Activated CD4-positive, alpha-beta T cell treated with anti-CD3 and anti-CD28 coated beads, Interleukin-2, amount 10 ng/mL, durations not matched to agents 7 days and 5 days (primary cell): ENCODE data around the gene ARF1. TPM values are rescaled to one million over a fixed set of nuclear protein-coding genes. Genes with fewer than 3 reads are reported as not detected.

Source experiments
- CTCF ChIA-PET: fragments of 350-600 bp; sonication (Branson Sonifier 250); formaldehyde crosslinking; loops from one replicate; lab custom pipeline; 2021; ENCODE audit warnings: antibody characterized with exemption; lab: Charles Lee
- POLR2A ChIA-PET: fragments of 350-600 bp; sonication (Branson Sonifier 250); formaldehyde crosslinking; loops from one replicate; lab custom pipeline; 2021; ENCODE audit warnings: antibody characterized with exemption; lab: Charles Lee
- DNase-seq: peaks from one replicate; pipeline ENCODE4 v3.0.0-alpha.2; 2020
- H3K27ac Mint-ChIP-seq: one replicate; pipeline ENCODE4 v1.8.0; 2021; ENCODE audit warnings: mild to moderate bottlenecking, moderate library complexity, mixed read lengths
- H3K27me3 Mint-ChIP-seq: one replicate; pipeline ENCODE4 v1.8.0; 2021; ENCODE audit warnings: mixed read lengths
- H3K36me3 Mint-ChIP-seq: one replicate; pipeline ENCODE4 v1.8.0; 2021; ENCODE audit warnings: low read depth, mixed read lengths
- H3K4me1 Mint-ChIP-seq: one replicate; pipeline ENCODE4 v1.8.0; 2021; ENCODE audit warnings: mixed read lengths
- H3K4me3 Mint-ChIP-seq: one replicate; pipeline ENCODE4 v1.8.0; 2021; ENCODE audit warnings: mild to moderate bottlenecking, moderate library complexity, mixed read lengths
- H3K9me3 Mint-ChIP-seq: one replicate; pipeline ENCODE4 v1.8.0; 2021; ENCODE audit warnings: mixed read lengths
- total RNA-seq, 2 experiments: library from RNA; stranded (reverse); gene quantifications; one replicate each; pipeline ENCODE4 v1.2.3, GENCODE V29; 2021

ARF1 gene
- total RNA-seq, 2 experiments from 2014 or later: 267 to 285 TPM

DNA sequence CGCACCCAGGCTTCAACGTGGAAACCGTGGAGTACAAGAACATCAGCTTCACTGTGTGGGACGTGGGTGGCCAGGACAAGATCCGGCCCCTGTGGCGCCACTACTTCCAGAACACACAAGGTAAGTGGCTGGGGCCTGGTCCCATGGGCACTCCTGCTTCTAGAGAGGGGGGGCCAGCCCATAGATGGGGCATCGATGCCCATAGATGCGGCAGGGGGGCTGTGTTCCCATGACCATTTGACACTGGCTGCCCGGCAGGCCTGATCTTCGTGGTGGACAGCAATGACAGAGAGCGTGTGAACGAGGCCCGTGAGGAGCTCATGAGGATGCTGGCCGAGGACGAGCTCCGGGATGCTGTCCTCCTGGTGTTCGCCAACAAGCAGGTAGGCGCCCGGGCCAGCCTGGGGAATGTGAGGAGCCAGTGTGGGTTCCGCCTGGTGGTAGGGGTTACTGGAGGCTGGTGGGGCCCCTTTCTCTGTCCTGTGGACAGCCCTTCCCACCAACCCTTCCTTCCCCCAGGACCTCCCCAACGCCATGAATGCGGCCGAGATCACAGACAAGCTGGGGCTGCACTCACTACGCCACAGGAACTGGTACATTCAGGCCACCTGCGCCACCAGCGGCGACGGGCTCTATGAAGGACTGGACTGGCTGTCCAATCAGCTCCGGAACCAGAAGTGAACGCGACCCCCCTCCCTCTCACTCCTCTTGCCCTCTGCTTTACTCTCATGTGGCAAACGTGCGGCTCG lies 15.0 kb downstream of the ARF1 start:
- peaks cover 50% of the 10 kb centered on the region for H3K36me3 Mint-ChIP-seq
- POLR2A ChIA-PET: no interaction called here
- no peak for DNase-seq

DNA sequence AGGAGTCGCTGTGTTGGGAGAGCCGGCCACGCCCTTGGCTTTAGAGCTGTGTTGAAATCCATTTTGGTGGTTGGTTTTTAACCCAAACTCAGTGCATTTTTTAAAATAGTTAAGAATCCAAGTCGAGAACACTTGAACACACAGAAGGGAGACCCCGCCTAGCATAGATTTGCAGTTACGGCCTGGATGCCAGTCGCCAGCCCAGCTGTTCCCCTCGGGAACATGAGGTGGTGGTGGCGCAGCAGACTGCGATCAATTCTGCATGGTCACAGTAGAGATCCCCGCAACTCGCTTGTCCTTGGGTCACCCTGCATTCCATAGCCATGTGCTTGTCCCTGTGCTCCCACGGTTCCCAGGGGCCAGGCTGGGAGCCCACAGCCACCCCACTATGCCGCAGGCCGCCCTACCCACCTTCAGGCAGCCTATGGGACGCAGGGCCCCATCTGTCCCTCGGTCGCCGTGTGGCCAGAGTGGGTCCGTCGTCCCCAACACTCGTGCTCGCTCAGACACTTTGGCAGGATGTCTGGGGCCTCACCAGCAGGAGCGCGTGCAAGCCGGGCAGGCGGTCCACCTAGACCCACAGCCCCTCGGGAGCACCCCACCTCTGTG lies 15.9 kb downstream of the ARF1 start:
- peaks cover 19% of the 10 kb centered on the region for H3K9me3 Mint-ChIP-seq
- peaks cover 20% of the 10 kb centered on the region for H3K4me1 Mint-ChIP-seq
- no peaks in the 10 kb centered on the region for H3K27me3 Mint-ChIP-seq
- H3K27ac Mint-ChIP-seq: no peak overlapping the region
- DNase-seq: no peak
- no peak overlapping the region for H3K4me3 Mint-ChIP-seq
- H3K36me3 Mint-ChIP-seq: peaks cover 45% of the 10 kb centered on the region
- ChIA-PET POLR2A (no interaction called here), CTCF (interaction anchor here (1.1 to 1.8 kb wide), 2 partner anchors 32 to 556 kb away, joined by 3 to 5 read pairs; no protein-coding TSS in a partner anchor)

More for the DNA sequence above, 15.0 kb downstream of the ARF1 start:
- H3K9me3 Mint-ChIP-seq: peaks cover 19% of the 10 kb centered on the region
- no peaks in the 10 kb centered on the region for H3K27me3 Mint-ChIP-seq
- H3K4me3 Mint-ChIP-seq: no peak overlapping the region
- no peak overlapping the region for H3K27ac Mint-ChIP-seq
- H3K4me1 Mint-ChIP-seq: peaks cover 17% of the 10 kb centered on the region
- CTCF ChIA-PET: interaction anchor here (1.8 kb wide), 1 partner anchor 33 kb away, joined by 5 read pairs; no protein-coding TSS in a partner anchor

DNA sequence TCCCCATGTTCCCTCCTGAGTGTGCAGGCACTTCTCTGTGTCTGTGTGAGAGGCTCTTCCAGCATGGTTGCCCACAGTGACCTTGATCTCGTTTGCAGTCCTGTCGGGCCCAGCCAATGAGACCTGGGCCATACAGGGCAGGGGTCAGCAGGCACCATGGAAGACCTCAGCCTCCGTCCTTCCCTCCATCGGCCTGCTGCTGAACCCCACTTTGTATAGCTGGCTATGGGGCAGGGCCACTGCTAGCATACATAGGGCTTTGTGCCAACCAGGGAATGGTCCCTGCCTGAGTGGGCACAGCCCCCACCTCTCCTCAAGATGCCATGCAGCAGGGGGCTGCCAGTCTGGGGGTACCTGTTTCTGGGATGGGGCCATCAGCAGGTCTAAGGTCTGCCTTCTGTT lies 16.8 kb downstream of the ARF1 start:
- no peak overlapping the region for H3K4me3 Mint-ChIP-seq
- H3K27me3 Mint-ChIP-seq: no peaks in the 10 kb centered on the region
- no peak for DNase-seq
- no peak overlapping the region for H3K27ac Mint-ChIP-seq
- peaks cover 14% of the 10 kb centered on the region for H3K9me3 Mint-ChIP-seq
- H3K36me3 Mint-ChIP-seq: peaks cover 42% of the 10 kb centered on the region
- peaks cover 29% of the 10 kb centered on the region for H3K4me1 Mint-ChIP-seq
- CTCF ChIA-PET: interaction anchor here (1.7 to 2.1 kb wide), 3 partner anchors 8 to 31 kb away, joined by 3 to 8 read pairs (median 5); no protein-coding TSS in a partner anchor
- POLR2A ChIA-PET: no interaction called here

DNA sequence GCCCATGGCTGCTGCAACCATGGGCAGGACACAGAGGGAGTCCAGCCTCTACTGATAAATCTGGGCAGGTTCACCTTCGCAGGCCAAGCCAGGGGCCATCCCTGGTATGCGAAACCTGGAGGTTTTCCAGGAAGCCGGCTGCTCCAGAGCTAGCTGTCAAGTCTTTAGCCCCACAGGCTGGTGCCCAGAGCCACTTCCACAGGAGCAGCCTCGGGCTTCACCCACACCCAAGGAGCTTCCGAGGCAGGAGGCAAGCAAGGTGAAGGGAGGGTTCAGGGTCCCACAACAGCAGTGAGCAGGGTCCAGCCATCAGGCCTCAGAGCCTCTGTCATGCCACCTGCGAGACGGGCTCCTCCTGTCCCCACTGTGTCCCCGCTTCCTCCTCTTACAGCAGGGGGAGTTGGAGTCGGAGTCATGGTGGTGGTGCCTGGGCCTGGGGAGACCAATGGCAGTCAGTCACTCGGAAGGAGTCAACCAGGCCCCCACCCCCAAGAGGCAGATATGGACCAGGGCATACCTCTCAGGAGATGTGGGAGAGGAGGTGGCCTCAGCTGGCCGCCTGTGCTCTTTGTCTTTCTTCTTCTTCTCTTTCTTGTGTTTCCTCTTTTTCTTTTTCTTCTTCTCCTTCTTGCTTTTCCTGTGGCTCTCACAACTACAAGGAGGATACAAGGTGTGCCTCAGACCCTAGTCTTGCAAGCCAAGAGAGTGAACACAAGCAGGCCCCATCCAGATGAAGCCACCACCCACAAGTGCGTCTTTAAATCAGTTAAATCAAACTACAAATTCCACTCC lies 18.5 kb downstream of the ARF1 start:
- DNase-seq: no peak
- H3K9me3 Mint-ChIP-seq: no peaks in the 10 kb centered on the region
- H3K36me3 Mint-ChIP-seq: peaks cover 27% of the 10 kb centered on the region
- H3K27ac Mint-ChIP-seq: peak overlapping the region; percentile 70
- peaks cover 28% of the 10 kb centered on the region for H3K4me1 Mint-ChIP-seq
- H3K4me3 Mint-ChIP-seq: peak overlapping the region; percentile 93
- no peaks in the 10 kb centered on the region for H3K27me3 Mint-ChIP-seq
- POLR2A ChIA-PET: no interaction called here
- CTCF ChIA-PET: interaction anchor here (2.1 kb wide), 1 partner anchor 10 kb away, joined by 8 read pairs; no protein-coding TSS in a partner anchor

DNA sequence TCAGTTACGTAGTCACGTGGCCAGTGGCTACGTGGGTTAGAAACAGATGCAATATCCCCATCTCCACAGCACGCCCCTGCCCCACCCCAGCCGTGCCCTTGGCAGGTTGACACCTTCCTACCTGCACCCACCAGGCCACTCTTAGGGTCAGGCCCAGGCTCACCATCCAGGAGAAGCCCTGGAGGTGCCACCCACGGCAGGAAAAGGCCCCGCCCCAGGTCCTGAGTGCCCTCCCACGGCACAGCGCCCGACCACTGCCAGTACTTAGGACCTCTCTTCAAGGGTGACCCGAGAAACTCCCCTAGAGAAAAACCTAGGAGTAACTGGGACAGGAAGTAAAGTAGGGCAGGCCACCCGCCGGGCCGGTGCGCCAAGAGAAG lies 19.1 kb downstream of the ARF1 start:
- Mint-ChIP-seq H3K4me1 (peaks cover 29% of the 10 kb centered on the region), H3K27ac (peak overlapping the region; percentile 70), H3K27me3 (no peaks in the 10 kb centered on the region), H3K36me3 (peaks cover 25% of the 10 kb centered on the region), H3K4me3 (peak overlapping the region; percentile 93), H3K9me3 (no peaks in the 10 kb centered on the region)
- CTCF ChIA-PET: interaction anchor here (0.9 kb wide), 1 partner anchor 9 kb away, joined by 4 read pairs; no protein-coding TSS in a partner anchor
- DNase-seq: no peak
- POLR2A ChIA-PET: no interaction called here

DNA sequence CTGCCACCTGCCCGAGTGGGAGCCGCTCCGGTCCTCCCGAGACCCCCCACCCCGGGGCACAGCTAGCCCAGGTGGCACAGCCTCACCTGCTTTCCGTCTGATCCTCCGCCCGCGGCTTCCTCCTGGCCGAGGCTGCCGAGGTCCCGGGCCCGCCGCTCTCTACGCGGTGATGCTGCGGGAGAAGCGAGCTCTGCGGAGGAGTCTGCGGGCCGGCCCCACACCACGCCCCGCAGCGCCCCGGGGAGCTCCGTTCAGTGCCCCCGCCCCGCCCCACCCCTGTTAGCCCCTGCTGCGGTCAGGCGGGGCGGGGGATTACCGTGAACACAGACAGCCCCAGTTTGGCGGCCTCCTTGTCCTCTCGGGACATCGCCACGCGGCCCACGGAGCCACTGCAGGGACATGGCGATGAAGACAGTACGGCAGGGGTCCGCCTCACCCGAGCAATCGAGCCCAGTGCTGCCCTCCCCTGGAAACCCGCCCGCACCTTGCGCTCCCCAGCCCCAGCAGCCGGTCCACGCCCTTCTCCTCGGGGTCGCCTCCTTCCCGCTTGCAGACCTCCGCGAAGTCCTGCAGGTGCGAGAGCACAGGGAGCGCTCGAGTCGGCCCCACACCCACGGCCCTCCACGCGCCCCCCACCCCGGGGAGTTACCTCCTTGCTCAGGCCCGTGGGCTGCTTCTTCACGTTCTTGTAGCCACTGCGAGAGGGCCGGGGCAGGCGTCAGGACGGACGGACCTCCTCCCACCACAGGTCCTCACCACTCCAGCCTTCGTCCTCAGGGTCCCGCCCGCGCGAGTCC lies 19.7 kb downstream of the ARF1 start:
- peaks cover 29% of the 10 kb centered on the region for H3K4me1 Mint-ChIP-seq
- H3K9me3 Mint-ChIP-seq: no peaks in the 10 kb centered on the region
- CTCF ChIA-PET: interaction anchor here (0.9 kb wide), 1 partner anchor 10 kb away, joined by 4 read pairs; no protein-coding TSS in a partner anchor
- peak overlapping the region; percentile 93 for H3K4me3 Mint-ChIP-seq
- H3K36me3 Mint-ChIP-seq: peaks cover 23% of the 10 kb centered on the region
- POLR2A ChIA-PET: no interaction called here
- H3K27me3 Mint-ChIP-seq: no peaks in the 10 kb centered on the region
- DNase-seq: peak; percentile 60
- H3K27ac Mint-ChIP-seq: peak overlapping the region; percentile 97

DNA sequence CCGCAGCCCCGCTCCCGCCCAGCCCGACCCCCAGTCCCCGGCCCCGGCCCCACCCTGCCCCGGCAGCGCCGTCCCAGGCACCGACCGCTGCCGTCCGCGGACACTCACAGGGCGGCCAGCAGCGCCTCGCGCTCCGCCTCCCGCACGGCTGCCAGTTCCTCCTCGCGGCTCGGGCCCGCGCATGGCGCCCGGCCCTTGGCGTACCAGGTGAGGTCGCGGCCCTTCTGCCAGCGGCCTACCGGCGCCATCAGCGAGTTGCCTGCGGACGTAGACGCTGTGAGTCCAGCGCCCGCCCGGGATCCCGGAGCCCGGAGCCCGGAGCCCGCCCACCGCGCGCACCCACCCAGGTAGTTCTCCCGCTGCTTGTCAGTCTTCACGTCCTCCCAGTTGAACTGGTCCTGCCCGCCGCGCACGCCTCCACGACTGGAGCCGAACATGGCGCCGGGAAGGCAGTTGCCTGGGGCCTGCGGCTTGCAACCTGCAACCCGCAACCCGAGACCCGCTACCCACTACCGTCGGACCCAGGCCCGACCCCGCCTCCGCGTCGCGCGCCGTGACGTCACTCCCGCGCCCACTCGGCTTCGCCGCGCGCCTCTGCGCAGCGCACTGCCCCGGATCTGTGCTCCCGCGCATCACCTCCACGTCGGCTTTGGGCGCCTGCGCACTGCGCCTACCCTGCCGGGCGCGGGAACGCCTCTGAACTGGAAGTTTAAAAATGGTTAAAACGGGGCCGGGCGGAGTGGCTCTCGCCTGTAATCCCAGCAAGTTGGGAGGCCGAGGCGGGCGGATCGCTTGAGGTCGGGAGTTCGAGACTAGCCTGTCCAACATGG lies 20.5 kb downstream of the ARF1 start, which contains the start of gene C1orf35:
C1orf35 (minus strand) TSS at position 535 of the 830 bp plus-strand sequence; CDS start at position 437, 98 bp downstream.
- Mint-ChIP-seq H3K9me3 (no peaks in the 10 kb centered on the region), H3K27ac (peak within 1 kb of the TSS; percentile 97), H3K27me3 (no peaks in the 10 kb centered on the region), H3K4me1 (peaks cover 33% of the 10 kb centered on the region), H3K36me3 (peaks cover 19% of the 10 kb centered on the region), H3K4me3 (peak within 1 kb of the TSS; percentile 93)
- CTCF ChIA-PET: interaction anchor here (1.0 to 2.3 kb wide), 2 partner anchors 12 to 64 kb away, joined by 4 to 5 read pairs; no protein-coding TSS in a partner anchor
- DNase-seq: peak; percentile 97
- POLR2A ChIA-PET: interaction anchor here (0.7 kb wide), 1 partner anchor 52 kb away, joined by 3 read pairs; no protein-coding TSS in a partner anchor

DNA sequence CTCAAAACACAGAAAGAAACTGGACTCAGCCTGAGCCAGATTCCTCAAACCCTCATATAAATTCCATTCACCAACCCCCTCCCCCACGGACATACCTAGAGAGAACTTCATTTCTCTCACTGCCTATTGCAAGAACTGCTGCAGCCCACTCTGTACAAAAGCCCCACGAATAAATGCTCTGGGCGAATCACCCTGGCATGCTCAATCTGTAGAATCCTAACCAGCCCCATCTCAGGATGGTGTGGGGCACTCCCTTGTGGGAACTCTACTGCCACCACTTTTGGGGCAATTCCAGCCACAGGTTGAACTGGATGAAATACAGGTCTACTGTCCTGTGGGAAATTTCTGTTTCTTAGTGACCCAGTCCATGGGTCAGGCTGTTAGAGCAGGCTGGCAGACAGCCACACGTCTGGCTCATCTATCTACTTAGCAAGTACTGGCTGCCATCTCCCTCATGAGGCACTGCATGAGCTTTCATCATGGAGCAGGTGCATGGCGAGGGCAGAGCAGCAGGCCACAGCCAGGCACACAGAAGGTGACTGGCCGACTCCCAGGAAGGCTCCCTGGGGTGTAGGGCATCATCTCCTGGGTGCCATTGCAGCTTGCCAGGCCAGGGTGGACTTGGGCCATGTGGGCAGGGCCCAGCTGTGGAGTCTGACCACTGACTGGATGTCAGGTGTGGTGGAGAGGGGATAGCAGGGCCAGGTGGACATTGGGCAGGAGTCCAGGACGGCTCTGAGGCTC lies 22.2 kb downstream of the ARF1 start:
- peak overlapping the region; percentile 93 for H3K4me3 Mint-ChIP-seq
- no peak for DNase-seq
- H3K27me3 Mint-ChIP-seq: no peaks in the 10 kb centered on the region
- ChIA-PET CTCF (interaction anchor here (1.0 to 2.3 kb wide), 2 partner anchors 14 to 62 kb away, joined by 4 to 5 read pairs; no protein-coding TSS in a partner anchor), POLR2A (no interaction called here)
- H3K9me3 Mint-ChIP-seq: no peaks in the 10 kb centered on the region
- H3K27ac Mint-ChIP-seq: peak overlapping the region; percentile 97
- peaks cover 43% of the 10 kb centered on the region for H3K4me1 Mint-ChIP-seq
- H3K36me3 Mint-ChIP-seq: peaks cover 9% of the 10 kb centered on the region

DNA sequence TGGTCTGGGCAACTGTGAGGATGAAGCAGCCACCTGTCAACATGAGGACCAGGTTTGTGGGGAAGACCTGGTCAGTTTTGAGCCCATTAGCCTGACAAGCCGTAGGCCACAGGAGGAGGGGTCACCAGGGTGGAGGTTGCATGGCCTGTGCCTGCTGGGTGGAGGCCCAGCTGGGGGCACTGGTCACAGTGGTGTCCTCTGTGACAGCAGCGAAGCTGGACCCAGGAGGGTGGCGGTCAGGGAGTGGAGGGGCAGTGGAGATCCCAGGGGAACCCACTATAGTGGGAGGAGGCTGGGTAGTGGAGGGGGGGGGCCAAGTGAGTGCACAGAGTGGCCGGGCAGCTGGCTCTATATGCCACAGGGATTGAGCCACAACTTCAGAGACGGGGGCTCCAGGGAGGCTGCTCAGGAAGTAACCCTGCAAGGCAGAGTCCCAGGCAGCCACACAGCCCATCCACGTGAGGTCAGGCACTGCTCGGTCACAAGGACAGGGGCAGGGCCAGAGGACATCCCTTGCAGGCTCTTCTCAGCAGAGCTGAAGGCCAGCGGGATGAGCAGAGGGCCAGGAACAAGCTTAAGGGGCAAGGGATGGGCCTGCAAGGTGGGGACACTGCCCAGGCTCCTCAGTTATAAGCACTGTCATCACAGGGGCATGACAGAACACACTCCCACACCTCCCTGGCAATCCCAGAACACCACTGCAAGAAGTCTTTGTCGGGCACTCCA lies 22.9 kb downstream of the ARF1 start:
- ChIA-PET POLR2A (no interaction called here), CTCF (interaction anchor here (1.5 to 2.3 kb wide), 2 partner anchors 61 kb away, joined by 5 read pairs; no protein-coding TSS in a partner anchor)
- H3K27me3 Mint-ChIP-seq: no peaks in the 10 kb centered on the region
- no peak for DNase-seq
- no peaks in the 10 kb centered on the region for H3K9me3 Mint-ChIP-seq
- peaks cover 9% of the 10 kb centered on the region for H3K36me3 Mint-ChIP-seq
- no peak overlapping the region for H3K4me3 Mint-ChIP-seq
- H3K4me1 Mint-ChIP-seq: peaks cover 49% of the 10 kb centered on the region
- no peak overlapping the region for H3K27ac Mint-ChIP-seq
